ENCODE data around the gene SP140.

- TF ChIP-seq YY1 (IDR thresholded peaks at IDR 0.05; ENCODE audit: insufficient read depth, insufficient read length): no peak
- no peak for TF ChIP-seq ZNF274 (IDR thresholded peaks at IDR 0.05; ENCODE audit: low read depth, low read length)
Observed at GRCh38 chr2:230360028-230360427, 134.5 kb downstream of the SP140 start.

All from NT2/D1 (cell line).